HG03097 (cell line): ENCODE measurements around the gene FSIP1.
"Not testable (repeated sequence)": the region's sequence is repeated elsewhere in the genome, so short reads cannot be mapped to it uniquely, and the experiment has no call there.

Source experiments
- ATAC-seq: cut with Tn5 transposase; IDR thresholded peaks from one replicate; pipeline ENCODE4 v1.9.1; 2021; ENCODE audit not compliant: unreplicated experiment, low FRiP score

The FSIP1 gene

GRCh38 chr15:39782441-39783138, at the start of gene FSIP1:
Gene FSIP1 (minus strand): TSS chr15:39782841. CDS start chr15:39776524, 6,317 bp downstream.
- peak; percentile 92 for ATAC-seq

GRCh38 chr15:39830166-39830565, 47.5 kb upstream of the FSIP1 start:
- ATAC-seq = no peak

GRCh38 chr15:39828374-39828931, 45.8 kb upstream of the FSIP1 start:
- no peak for ATAC-seq

DNA sequence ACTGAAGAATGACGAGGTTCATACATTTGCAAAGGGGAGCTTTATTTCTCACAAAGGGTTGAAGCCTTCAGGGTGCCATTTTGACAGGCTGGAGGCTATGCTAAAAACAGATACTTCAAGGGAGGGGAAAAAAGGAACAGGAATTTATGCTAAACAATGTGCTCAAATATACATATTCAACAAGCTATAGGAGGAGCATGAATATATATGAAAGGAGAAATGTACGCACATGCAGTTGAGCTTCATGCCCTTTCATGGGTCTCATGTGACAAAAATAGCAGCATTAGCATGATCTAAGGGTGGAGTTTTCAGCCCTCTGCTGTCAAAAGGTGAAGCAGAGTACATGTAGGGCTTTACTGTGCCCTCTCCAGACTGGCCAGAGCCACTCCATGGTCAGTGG, 44.3 kb upstream of the FSIP1 start:
- no peak for ATAC-seq

DNA sequence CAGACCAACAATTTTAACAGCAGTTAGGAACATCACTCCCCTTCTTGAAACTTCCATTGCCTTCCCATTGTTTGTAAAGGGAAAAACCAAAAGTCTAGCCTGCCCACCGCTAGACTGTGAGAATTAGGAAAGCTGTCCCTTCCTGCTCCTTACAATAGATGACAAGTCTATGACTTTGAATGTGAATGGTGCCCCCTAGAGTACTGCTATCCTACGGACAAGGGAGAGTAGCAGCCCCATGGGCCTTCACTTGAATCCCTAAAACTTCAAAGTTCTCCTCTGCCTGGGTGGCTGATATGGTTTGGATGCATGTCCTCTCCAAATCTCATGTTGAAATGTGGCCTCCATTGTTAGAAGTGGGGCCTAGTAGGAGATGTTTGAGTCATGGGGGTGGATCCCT, 41.0 kb upstream of the FSIP1 start:
- ATAC-seq = no peak

DNA sequence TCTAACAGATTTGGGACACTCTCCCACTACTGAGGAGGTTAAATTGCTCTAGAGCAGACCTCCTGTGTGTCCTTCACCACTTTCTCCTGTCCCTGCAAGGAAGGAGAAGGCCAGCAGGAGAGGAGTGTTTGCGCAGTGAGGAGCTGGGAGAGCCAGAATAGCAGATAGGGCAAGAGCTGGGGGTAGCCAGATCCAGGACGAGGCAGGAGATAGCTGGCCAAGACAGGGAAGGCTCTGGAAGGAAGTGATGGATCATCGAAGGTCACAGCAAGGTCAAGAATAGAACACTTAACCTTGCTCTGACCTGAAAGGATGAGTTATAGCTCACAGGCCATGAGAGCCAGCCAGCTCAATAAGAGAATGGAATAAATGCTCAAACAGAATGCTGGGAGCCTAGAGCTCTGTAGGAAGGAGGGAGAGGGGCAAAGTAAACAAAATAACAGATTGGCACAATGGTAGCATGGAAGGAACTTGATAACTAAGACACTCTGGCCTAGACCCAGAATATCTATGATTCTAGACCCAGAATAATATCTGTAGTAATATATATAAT, 37.5 kb upstream of the FSIP1 start:
- no peak for ATAC-seq

- no peak for ATAC-seq
Observed at GRCh38 chr15:39819533-39819932, 36.9 kb upstream of the FSIP1 start.

GRCh38 chr15:39817892-39818291, 35.3 kb upstream of the FSIP1 start:
- ATAC-seq = no peak

DNA sequence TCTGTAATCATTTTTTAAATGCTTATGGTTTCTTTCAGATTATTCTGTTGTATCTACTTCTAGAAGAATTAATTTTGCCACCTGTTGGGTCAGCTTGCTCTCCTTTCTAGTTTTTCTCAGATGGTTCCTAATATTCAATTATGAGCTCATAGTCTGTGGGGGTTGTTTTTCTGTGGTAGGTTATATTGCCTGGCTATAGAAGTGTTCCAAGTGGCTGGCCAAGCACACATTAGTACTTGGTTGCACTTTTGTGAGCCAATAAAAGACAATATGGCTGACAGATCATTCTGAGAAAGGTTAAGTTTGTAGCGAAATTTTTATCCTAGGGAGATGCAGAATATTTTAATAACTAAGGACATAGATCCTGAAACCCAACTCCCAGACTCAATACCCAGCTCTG, 31.8 kb upstream of the FSIP1 start:
- no peak for ATAC-seq

GRCh38 chr15:39812651-39813050, 30.0 kb upstream of the FSIP1 start:
- not testable (repeated sequence) for ATAC-seq

DNA sequence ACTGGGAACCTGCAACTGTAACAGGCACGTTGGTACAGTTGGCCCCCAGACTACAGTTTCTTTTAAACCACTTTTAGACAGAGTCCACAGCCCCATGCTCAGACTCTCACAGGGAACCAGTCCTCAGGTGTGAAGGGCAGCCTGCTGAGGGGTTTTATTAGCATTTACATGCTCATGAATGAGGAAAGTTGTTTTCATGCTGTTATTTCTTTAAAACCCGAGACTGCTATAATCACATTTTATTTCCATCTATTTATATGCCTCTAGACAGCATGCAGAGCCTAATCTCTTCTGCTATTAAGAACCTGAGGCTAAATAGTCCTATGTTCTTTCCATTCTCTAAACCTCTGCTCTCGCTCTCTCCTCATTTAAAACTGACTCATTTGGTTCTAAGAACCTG, 26.3 kb upstream of the FSIP1 start:
- no peak for ATAC-seq

- no peak for ATAC-seq
Observed at GRCh38 chr15:39807791-39808190, 25.1 kb upstream of the FSIP1 start.

GRCh38 chr15:39804026-39804425, 21.4 kb upstream of the FSIP1 start:
- ATAC-seq = no peak

GRCh38 chr15:39803016-39803415, 20.4 kb upstream of the FSIP1 start:
- ATAC-seq = no peak

- ATAC-seq = no peak
Observed at GRCh38 chr15:39801641-39802309, 19.1 kb upstream of the FSIP1 start.

- no peak for ATAC-seq
Observed at GRCh38 chr15:39799552-39800011, 16.9 kb upstream of the FSIP1 start.

DNA sequence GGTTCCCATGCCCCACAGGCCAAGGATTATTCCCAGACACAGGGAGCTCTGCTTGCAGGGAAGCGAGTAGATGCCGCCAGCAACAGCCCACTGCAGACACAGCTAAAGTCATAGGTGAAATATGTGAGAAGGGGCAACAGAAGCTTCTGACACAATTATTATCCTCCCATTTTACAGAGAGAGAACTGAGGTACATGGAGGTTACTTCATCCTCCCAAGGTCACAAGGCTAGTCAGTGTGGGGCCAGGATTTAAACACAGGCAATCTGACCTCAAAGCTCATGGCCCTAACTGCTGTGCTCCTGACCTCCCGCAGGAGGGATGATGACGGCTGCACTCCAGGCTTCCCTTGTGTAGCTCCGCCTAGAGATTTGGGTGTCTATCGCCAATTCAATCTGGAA, 15.7 kb upstream of the FSIP1 start:
- ATAC-seq = no peak

- ATAC-seq = no peak
Observed at GRCh38 chr15:39797407-39797806, 14.8 kb upstream of the FSIP1 start.

GRCh38 chr15:39796601-39797000, 14.0 kb upstream of the FSIP1 start:
- no peak for ATAC-seq

GRCh38 chr15:39795486-39795885, 12.8 kb upstream of the FSIP1 start:
- ATAC-seq = no peak

GRCh38 chr15:39794954-39795353, 12.3 kb upstream of the FSIP1 start:
- no peak for ATAC-seq

DNA sequence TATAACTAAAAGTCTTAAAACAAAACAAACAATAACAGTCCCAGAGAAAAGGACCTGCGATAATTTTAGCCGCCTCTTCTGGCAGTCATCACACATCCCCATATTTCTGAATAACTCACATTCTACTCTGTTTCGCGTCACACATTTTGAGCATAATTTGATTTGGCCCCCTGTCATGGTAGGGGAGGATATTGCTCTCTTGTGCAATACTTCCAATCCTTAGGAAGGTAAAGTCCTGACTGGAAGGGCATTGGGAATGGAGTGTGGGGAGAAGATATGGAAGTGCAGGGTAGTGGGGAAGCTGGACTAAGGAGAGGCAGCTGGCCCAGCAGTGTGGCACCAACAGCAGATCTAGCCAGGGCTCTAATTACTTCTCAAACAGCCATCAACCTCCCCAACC, 11.3 kb upstream of the FSIP1 start:
- no peak for ATAC-seq
